H1 (cell line): ENCODE measurements around the gene LGALSL. TPM values are rescaled to one million over a fixed set of nuclear protein-coding genes. Genes with fewer than 3 reads are reported as not detected.

ENCODE experiments used
- EGR1 ChIP-seq: IDR thresholded peaks from 2 replicates; pipeline ENCODE4 v1.6.1; 2011; ENCODE audit warnings: low read depth, low read length, borderline replicate concordance
- RBBP5 ChIP-seq: IDR thresholded peaks from 2 replicates; pipeline ENCODE4 v1.7.1; 2012; ENCODE audit warnings: low read depth, mild to moderate bottlenecking, inconsistent platforms, low read length, moderate library complexity, borderline replicate concordance
- TAF1 ChIP-seq: IDR thresholded peaks from 2 replicates; pipeline ENCODE4 v1.6.1; 2011; ENCODE audit warnings: mild to moderate bottlenecking, low read depth, low read length
- polyA plus RNA-seq, 7 experiments: library from polyadenylated mRNA; depleted of rRNA in 3 of 7; stranded (reverse) in 5 of 7; unstranded in 2 of 7; fragments of >200 nt in 5 of 7; fragments of 200-250 nt in 2 of 7; gene quantifications; 1 replicate in 5 of 7; 2 replicates in 1 of 7; 4 replicates in 1 of 7; pipeline versions ENCODE4 v1.2.1 to v1.2.3, GENCODE V29; 2011 to 2013; ENCODE audit warnings: missing spikeins in 2 of 7, mixed read lengths in 2 of 7
- total RNA-seq: library from RNA; stranded (reverse); fragmentation: NEBNext Ultra II Directional; extraction: Animal tissue kit (Norgen Biotek cat#: 25700); gene quantifications from 2 replicates; pipeline ENCODE4 v1.2.1, GENCODE V29; 2021

LGALSL gene
- total and polyA plus RNA-seq, 2 of the 8 experiments (the other 6 are each of a cell fraction or from before 2014, with no cell fraction given), result 13.6 to 32.3 TPM

GRCh38 chr2:64466478-64467085 is 12.6 kb downstream of the LGALSL start (continued):
- TF ChIP-seq EGR1, result no peak
- TF ChIP-seq TAF1, result no peak
- TF ChIP-seq RBBP5, result no peak
